GM06990 (cell line): ENCODE data around the gene GGT5.
"Not testable (repeated sequence)": the region's sequence is repeated elsewhere in the genome, so short reads cannot be mapped to it uniquely, and the experiment has no call there.

Experiments
- DNase-seq: peaks from one replicate; pipeline ENCODE4 v3.0.0-alpha.2; 2011; ENCODE audit not compliant: insufficient read length; ENCODE audit errors: extremely low read depth
- H3K27me3 ChIP-seq: replicated peaks from 2 replicates; pipeline ENCODE4 v1.6.0; 2011; ENCODE audit warnings: low read length; ENCODE audit not compliant: control insufficient read depth, insufficient read depth
- H3K36me3 ChIP-seq: 2 replicates; pipeline ENCODE4 v1.5.1; 2011; ENCODE audit warnings: low read length; ENCODE audit not compliant: control insufficient read depth, insufficient read depth
- H3K4me3 ChIP-seq: replicated peaks from 2 replicates; pipeline ENCODE4 v1.5.1; 2011; ENCODE audit warnings: low read depth, mild to moderate bottlenecking, control low read depth, low read length
- TF ChIP-seq, protein P1 (sequence below): IDR thresholded peaks from 2 replicates; pipeline ENCODE4 v1.5.1; 2011; ENCODE audit warnings: low read length, control low read depth, mild to moderate bottlenecking, inconsistent platforms; ENCODE audit not compliant: insufficient read depth, poor library complexity, severe bottlenecking

GGT5 gene

DNA sequence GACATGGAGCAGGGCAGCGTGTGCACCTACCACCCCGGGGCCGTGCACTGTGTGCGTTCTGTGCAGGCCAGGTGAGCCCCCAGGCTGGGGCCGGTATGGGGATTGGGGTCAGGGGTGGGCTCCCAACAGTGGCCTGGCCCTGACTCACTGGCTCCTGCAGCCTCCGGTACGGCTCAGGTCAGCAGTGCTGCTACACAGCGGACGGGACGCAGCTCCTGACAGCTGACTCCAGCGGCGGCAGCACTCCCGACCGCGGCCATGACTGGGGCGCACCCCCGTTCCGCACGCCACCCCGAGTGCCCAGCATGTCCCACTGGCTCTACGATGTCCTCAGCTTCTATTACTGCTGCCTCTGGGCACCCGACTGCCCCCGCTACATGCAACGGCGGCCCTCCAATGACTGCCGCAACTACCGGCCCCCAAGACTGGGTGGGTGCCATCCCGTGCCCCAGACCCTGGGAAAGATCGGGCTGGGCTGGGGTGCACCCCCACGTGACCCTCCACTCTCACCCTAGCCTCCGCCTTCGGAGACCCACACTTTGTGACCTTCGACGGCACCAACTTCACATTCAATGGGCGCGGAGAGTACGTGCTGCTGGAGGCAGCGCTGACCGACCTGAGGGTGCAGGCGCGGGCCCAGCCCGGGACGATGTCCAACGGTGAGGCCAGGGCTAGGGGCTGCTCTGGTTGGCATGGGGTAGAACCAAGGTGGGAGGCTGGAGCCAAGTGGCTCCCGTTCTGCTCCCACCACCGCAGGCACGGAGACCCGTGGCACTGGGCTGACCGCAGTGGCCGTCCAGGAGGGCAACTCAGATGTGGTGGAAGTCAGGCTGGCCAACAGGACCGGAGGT is 59.2 kb downstream of the GGT5 start:
- no peaks in the 10 kb centered on the region for H3K27me3 ChIP-seq
- no peak for DNase-seq
- no peaks in the 10 kb centered on the region for H3K36me3 ChIP-seq
- TF ChIP-seq, protein P1, sequence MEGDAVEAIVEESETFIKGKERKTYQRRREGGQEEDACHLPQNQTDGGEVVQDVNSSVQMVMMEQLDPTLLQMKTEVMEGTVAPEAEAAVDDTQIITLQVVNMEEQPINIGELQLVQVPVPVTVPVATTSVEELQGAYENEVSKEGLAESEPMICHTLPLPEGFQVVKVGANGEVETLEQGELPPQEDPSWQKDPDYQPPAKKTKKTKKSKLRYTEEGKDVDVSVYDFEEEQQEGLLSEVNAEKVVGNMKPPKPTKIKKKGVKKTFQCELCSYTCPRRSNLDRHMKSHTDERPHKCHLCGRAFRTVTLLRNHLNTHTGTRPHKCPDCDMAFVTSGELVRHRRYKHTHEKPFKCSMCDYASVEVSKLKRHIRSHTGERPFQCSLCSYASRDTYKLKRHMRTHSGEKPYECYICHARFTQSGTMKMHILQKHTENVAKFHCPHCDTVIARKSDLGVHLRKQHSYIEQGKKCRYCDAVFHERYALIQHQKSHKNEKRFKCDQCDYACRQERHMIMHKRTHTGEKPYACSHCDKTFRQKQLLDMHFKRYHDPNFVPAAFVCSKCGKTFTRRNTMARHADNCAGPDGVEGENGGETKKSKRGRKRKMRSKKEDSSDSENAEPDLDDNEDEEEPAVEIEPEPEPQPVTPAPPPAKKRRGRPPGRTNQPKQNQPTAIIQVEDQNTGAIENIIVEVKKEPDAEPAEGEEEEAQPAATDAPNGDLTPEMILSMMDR, result no peak
- H3K4me3 ChIP-seq, result no peak overlapping the region

DNA sequence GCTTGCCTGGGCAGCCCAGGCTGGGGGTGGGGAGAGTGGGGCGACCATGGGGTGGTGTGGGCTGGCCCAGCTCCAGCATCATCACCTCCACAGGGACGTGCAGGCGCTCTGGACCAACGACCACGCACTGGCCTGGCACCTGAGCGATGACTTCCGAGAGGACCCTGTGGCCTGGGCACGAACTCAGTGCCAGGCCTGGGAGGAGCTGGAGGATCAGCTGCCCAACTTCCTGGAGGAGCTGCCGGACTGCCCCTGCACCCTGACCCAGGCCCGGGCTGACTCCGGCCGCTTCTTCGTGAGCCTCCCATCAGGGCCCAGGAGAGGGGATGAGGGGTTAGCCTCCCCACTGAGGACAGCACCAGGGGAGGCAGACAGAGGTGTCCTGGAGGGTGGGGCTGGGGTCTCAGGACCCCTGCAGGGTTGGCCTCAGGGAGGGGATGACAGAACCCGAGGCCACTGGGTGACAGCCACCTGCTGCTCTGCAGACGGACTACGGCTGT is 59.8 kb downstream of the GGT5 start:
- Histone ChIP-seq H3K27me3 (no peaks in the 10 kb centered on the region), H3K36me3 (no peaks in the 10 kb centered on the region), H3K4me3 (no peak overlapping the region)
- TF ChIP-seq, protein P1, result no peak
- no peak for DNase-seq

DNA sequence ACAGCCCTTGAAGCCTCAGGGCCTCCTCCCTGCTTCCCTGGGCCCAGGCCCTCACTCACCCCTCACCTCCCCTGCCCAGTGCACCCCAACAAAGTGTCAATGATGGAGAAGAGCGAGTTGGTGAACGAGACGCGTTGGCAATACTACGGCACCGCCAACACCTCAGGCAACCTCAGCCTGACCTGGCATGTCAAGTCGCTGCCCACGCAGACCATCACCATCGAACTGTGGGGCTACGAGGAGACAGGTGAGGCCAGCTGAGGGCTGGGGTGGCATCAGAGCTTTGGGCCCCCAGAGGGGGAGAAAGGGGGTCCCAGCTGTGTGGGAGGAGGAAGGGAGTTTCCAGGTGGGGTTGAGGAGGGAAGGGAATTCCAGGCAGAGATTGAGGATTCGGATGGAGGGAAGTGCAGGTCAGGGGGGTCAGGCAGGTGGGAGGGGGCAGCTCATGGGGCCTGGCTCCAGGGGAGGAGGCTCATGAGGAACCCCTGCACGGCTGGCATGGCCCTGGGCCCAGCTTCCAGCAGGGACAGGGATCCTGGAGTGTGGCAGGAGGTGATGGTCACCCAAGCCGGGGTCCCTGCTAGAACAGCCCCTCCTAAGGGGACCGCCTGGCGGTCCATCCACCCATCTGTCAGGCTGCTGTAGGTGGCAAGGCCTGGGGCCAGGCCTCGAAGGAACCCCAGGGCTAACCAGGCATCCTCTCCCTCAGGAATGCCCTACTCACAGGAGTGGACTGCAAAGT is 60.7 kb downstream of the GGT5 start:
- Histone ChIP-seq H3K4me3 (no peak overlapping the region), H3K27me3 (no peaks in the 10 kb centered on the region), H3K36me3 (no peaks in the 10 kb centered on the region)
- DNase-seq, result no peak
- TF ChIP-seq, protein P1, result no peak

DNA sequence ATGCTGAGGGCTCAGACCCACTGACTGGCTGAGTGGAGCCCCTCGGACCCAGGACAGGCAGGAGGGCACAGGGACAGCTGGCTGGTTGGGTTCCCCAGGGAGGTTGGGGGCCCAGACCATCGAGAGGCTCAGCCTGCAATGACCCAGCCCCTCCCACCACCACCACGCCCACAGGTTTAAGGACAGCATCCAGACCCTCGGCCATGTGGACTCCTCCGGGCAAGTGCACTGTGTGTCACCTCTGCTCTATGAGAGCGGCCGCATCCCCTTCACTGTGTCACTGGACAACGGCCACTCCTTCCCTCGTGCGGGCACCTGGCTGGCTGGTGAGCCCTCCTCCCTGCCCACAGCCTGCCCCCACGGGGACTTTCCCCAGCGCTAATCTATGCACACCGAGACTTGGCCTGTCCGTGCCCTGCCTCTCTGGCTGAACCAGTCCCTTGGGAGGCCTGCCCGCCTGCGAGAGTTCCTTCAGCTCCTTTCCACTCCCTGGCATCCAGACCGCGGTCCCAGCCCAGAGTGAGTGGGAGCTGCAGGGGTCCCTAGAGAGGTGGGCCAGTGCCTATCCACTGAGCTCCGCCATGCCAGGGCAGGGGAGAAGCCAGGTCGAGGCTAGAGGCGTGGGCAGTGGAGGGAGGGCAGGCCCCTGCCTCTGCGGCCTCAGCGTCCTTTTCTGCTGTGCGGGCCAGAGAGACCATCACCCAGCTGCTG is 61.4 kb downstream of the GGT5 start:
- no peaks in the 10 kb centered on the region for H3K27me3 ChIP-seq
- H3K36me3 ChIP-seq, result no peaks in the 10 kb centered on the region
- no peak overlapping the region for H3K4me3 ChIP-seq
- DNase-seq, result no peak
- TF ChIP-seq, protein P1, result no peak

DNA sequence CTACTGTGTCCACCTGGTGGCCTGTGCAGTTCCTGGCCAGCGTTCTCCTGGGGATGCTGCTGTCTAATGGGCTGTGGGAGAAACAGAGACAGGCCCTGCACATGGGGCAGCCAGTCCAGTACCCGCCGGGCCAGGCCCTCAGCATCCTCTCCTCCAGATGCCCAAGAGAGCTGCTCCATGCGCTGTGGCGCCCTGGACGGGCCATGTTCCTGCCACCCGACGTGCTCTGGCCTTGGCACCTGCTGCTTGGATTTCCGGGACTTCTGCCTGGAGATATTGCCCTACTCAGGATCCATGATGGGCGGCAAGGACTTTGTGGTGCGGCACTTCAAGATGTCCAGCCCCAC is 62.0 kb downstream of the GGT5 start:
- H3K4me3 ChIP-seq, H3K36me3 ChIP-seq, DNase-seq, H3K27me3 ChIP-seq: not testable (repeated sequence)
